ENCODE measurements around the gene RUBCN. TPM values are rescaled to one million over a fixed set of nuclear protein-coding genes. Genes with fewer than 3 reads are reported as not detected.
"Not testable (repeated sequence)": the region's sequence is repeated elsewhere in the genome, so short reads cannot be mapped to it uniquely, and the experiment has no call there.

The RUBCN gene
- total and polyA plus RNA-seq, 2 of the 13 experiments (the other 11 are each of a cell fraction or from before 2014, with no cell fraction given): 5.2 to 8.1 TPM

DNA sequence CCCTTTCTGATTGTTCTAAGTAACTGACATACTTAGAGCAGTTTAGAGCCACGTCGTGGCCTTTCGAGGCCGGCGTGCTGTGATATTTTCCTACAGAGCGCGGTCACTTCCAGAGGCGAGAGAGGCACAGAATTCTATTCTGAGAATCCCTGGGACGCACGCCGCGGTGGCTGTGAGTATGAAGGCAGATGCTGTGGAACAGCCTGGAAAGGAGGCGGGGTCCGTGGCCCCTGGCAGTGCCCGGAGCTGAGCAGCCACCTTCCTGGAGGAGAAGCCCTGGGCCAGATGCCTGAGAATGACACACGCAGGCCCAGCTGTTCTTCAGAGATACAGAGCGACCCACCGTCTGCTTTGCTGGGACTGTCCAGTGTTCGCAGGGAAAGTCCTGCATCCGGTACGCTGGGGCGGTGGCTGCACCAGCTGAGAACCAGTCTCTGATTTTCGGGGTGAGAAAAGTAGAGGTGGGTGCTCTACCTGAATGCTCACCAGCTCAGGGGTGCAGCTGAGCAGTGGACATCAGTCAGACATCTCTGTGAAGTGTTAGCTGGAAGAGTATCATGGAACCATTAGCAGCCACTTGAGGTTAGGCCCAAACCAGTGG, 75.4 kb downstream of the RUBCN start:
- H3K27ac ChIP-seq (ENCODE audit: extremely low read length, insufficient read depth, low read length); H3K4me2 ChIP-seq (ENCODE audit: low read depth, low read length); CTCF ChIA-PET (ENCODE audit: low intra/inter-chr PET ratio, low total read pairs); H3K27me3 ChIP-seq (ENCODE audit: control insufficient read depth in 1 of 2, insufficient read depth in 2 of 2, low read length in 2 of 2); H3K4me3 ChIP-seq (replicated peaks in 1 of 3; ENCODE audit: insufficient read depth in 1 of 3, low read depth in 2 of 3, low read length in 3 of 3); in situ Hi-C loops (cut with HindIII; ENCODE audit: extremely low pct_ligation_motif_present, low pct_unique_long_range_greater_than_20kb); H4K20me1 ChIP-seq (ENCODE audit: insufficient read depth, low read length); POLR2A ChIA-PET; H3K4me1 ChIP-seq (ENCODE audit: insufficient read depth, low read length); H3K36me3 ChIP-seq (replicated peaks in 1 of 2; ENCODE audit: control insufficient read depth in 1 of 2, insufficient read depth in 2 of 2, low read length in 2 of 2); BruUV-seq (replicated peaks); H3K9ac ChIP-seq (ENCODE audit: insufficient read depth, low read depth, low read length); DNase-seq (ENCODE audit: low spot score); FAIRE-seq; ATAC-seq; H3K79me2 ChIP-seq (ENCODE audit: insufficient read depth, low read length); H3K9me3 ChIP-seq (ENCODE audit: low read length); H2AFZ ChIP-seq (ENCODE audit: low read length); intact Hi-C loops (cut with micrococcal nuclease; ENCODE audit: unreplicated experiment): not testable (repeated sequence)
- TF ChIP-seq ZNF687 (CRISPR knock-in tag; IDR thresholded peaks at IDR 0.05): 0 out of 2 replicates have a peak, but pooled peaks have one; percentile 19
- WGBS (ENCODE audit: low lambda C conversion rate): 79% methylated on average over 17 of the region's 23 CpGs

DNA sequence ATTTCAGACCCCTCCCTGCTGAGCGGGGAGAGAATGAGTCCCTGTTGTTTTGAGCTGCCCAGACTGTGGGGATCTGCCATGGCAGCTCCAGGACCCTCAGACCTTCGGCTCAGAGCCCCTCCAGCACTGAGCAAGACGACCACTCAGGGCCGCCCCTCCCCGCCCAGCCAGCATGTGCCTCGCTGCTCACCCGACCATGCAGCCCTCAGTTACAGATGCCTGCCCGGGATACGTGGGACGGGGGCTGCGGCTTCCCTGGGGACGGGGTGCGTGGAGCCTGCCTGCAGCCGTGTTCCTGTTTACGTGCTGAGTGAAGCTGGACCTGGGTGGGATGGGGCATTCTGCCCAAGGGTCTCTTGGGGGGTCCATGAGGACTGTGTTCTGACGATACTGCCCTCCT, 77.0 kb downstream of the RUBCN start:
- in situ Hi-C loops (cut with HindIII; ENCODE audit: extremely low pct_ligation_motif_present, low pct_unique_long_range_greater_than_20kb); H3K36me3 ChIP-seq (replicated peaks in 1 of 2; ENCODE audit: control insufficient read depth in 1 of 2, insufficient read depth in 2 of 2, low read length in 2 of 2); FAIRE-seq; H2AFZ ChIP-seq (ENCODE audit: low read length); POLR2A ChIA-PET; H3K27me3 ChIP-seq (ENCODE audit: control insufficient read depth in 1 of 2, insufficient read depth in 2 of 2, low read length in 2 of 2); DNase-seq (ENCODE audit: low spot score); H3K79me2 ChIP-seq (ENCODE audit: insufficient read depth, low read length); CTCF ChIA-PET (ENCODE audit: low intra/inter-chr PET ratio, low total read pairs); H3K4me1 ChIP-seq (ENCODE audit: insufficient read depth, low read length); H3K9me3 ChIP-seq (ENCODE audit: low read length); BruUV-seq (replicated peaks); intact Hi-C loops (cut with micrococcal nuclease; ENCODE audit: unreplicated experiment); ATAC-seq; H3K9ac ChIP-seq (ENCODE audit: insufficient read depth, low read depth, low read length); H3K27ac ChIP-seq (ENCODE audit: extremely low read length, insufficient read depth, low read length); H4K20me1 ChIP-seq (ENCODE audit: insufficient read depth, low read length): not testable (repeated sequence)
- Histone ChIP-seq H3K4me3 (replicated peaks in 1 of 3; ENCODE audit: insufficient read depth in 1 of 3, low read depth in 2 of 3, low read length in 3 of 3) (peak overlapping the region in 1 of 3 experiments; percentile 43; a peak in 2 of 6 replicates), H3K4me2 (ENCODE audit: low read depth, low read length) (peak overlapping the region; percentile 53)
- TF ChIP-seq ZNF687 (CRISPR knock-in tag; IDR thresholded peaks at IDR 0.05): 0 out of 2 replicates have a peak, but pooled peaks have one; percentile 1
- TF ChIP-seq ZNF263 (CRISPR knock-in tag; IDR thresholded peaks at IDR 0.05): peak; percentile 74
- 54% methylated on average over 13 of the region's 16 CpGs for WGBS (ENCODE audit: low lambda C conversion rate)
